ENCODE data around the gene PTPRA.

DNA sequence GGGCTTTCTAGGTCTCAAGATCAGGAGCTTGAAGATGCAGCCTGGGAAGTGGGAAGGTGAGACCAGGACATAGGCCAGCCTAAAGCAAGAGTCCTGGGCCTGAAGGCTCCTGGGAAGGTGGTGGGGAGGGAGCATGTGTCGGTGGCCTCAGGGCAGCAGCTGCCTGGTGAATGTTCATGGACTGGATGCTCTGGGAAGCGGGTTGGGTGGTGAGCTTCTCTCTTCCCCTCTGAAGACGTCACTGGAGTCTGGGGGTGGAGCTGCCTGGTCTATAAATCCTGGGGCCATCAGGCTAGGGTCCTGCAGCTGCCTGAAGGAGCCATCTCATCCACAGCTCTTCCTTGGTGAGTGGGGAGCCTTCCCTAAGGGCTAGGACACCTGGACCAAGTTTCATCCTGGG, 170.0 kb downstream of the PTPRA start, which contains the start of gene GNRH2:
- no peak for TF ChIP-seq POLR2A (IDR thresholded peaks at IDR 0.05; ENCODE audit: low read depth, low read length)
- TF ChIP-seq, protein P1, sequence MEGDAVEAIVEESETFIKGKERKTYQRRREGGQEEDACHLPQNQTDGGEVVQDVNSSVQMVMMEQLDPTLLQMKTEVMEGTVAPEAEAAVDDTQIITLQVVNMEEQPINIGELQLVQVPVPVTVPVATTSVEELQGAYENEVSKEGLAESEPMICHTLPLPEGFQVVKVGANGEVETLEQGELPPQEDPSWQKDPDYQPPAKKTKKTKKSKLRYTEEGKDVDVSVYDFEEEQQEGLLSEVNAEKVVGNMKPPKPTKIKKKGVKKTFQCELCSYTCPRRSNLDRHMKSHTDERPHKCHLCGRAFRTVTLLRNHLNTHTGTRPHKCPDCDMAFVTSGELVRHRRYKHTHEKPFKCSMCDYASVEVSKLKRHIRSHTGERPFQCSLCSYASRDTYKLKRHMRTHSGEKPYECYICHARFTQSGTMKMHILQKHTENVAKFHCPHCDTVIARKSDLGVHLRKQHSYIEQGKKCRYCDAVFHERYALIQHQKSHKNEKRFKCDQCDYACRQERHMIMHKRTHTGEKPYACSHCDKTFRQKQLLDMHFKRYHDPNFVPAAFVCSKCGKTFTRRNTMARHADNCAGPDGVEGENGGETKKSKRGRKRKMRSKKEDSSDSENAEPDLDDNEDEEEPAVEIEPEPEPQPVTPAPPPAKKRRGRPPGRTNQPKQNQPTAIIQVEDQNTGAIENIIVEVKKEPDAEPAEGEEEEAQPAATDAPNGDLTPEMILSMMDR (IDR thresholded peaks at IDR 0.05; ENCODE audit: extremely low read depth in 1 of 2, insufficient read depth in 1 of 2, low read depth in 1 of 2, low read length in 2 of 2) = no peak
- TF ChIP-seq MYC (IDR thresholded peaks at IDR 0.05; ENCODE audit: low read depth, low read length) = no peak
- no peak for TF ChIP-seq FOS (IDR thresholded peaks at IDR 0.05; ENCODE audit: borderline replicate concordance, insufficient read depth, low read length)
- TF ChIP-seq POLR2AphosphoS5 (IDR thresholded peaks at IDR 0.05; ENCODE audit: insufficient read depth, low read depth, low read length) = no peak
- TF ChIP-seq EZH2 (IDR thresholded peaks at IDR 0.05; ENCODE audit: borderline replicate concordance, low read depth, low read length, severe bottlenecking) = no peak
- no peak for TF ChIP-seq JUN (IDR thresholded peaks at IDR 0.05; ENCODE audit: borderline replicate concordance, insufficient read depth, insufficient read length, low read depth)
- no peak for TF ChIP-seq GATA2 (IDR thresholded peaks at IDR 0.05; ENCODE audit: insufficient read depth, insufficient read length, low read depth, low read length)

Measured in endothelial cell of umbilical vein (primary cell).